ENCODE data around the gene MED31. TPM values are rescaled to one million over a fixed set of nuclear protein-coding genes. Genes with fewer than 3 reads are reported as not detected.

Gene MED31
- total and polyA plus RNA-seq, 2 donors (not counting 3 experiments of a cell fraction or from before 2014, with no cell fraction given): 13.7 to 29.4 TPM

DNA sequence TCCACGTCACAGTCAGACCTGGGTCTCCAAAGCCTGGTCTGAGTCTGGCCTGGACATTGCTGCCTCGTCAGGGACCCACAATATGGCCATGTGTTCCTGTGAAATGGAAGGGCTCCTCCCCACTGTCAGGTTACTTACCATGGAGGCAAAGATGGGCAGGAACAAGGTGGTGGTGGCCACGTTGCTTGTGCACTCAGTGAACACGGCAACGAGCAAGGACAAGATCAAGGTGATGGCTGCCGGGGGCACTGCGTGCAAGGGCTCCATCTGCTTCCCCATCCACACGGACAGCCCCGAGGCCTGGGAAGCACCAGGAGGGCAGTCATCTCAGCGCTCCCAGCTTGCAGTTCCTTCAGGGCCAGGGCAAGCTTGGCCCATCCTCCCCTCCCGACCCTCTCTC lies 39.2 kb upstream of the MED31 start:
- Histone ChIP-seq H3K36me3 (ENCODE audit: control insufficient read depth in 2 of 2, extremely low read depth in 1 of 2, insufficient read depth in 2 of 2, low read length in 2 of 2) (no peaks in the 10 kb centered on the region), H3K27ac (ENCODE audit: insufficient read depth, low read depth, low read length) (no peak overlapping the region), H3K27me3 (ENCODE audit: control insufficient read depth in 2 of 2, insufficient read depth in 2 of 2, low read length in 2 of 2) (peaks cover 0 to 7% of the 10 kb centered on the region in 2 experiments), H3K9me3 (replicated peaks; ENCODE audit: control insufficient read depth, insufficient read depth, low read length) (no peaks in the 10 kb centered on the region), H3K9me1 (replicated peaks; ENCODE audit: control insufficient read depth, extremely low read depth, insufficient read depth, low read length) (no peaks in the 10 kb centered on the region), H3K4me1 (ENCODE audit: control insufficient read depth, extremely low read depth, insufficient read depth, low read length) (no peaks in the 10 kb centered on the region), H3K4me2 (ENCODE audit: insufficient read depth, low read length) (no peak overlapping the region), H3K79me2 (ENCODE audit: control insufficient read depth, insufficient read depth, low read length) (no peaks in the 10 kb centered on the region), H3K4me3 (replicated peaks in 1 of 3; ENCODE audit: insufficient read depth in 1 of 3, low read depth in 1 of 3, low read length in 3 of 3) (no peak overlapping the region), H3K9ac (replicated peaks; ENCODE audit: extremely low read depth, insufficient read depth, low read length) (no peak overlapping the region), H2AFZ (ENCODE audit: low read depth, low read length) (no peak overlapping the region), H4K20me1 (replicated peaks; ENCODE audit: control insufficient read depth, extremely low read depth, insufficient read depth, low read length) (no peaks in the 10 kb centered on the region)
- FAIRE-seq (no peak), DNase-seq (ENCODE audit: low read depth, low spot score) (no peak)
- TF ChIP-seq MYC (IDR thresholded peaks at IDR 0.05; ENCODE audit: low read depth, low read length) (no peak), POLR2A (IDR thresholded peaks at IDR 0.05; ENCODE audit: low read depth, low read length) (no peak), EZH2 (IDR thresholded peaks at IDR 0.05; ENCODE audit: borderline replicate concordance, low read depth, low read length, severe bottlenecking) (no peak), MAX (IDR thresholded peaks at IDR 0.05; ENCODE audit: insufficient read depth, insufficient read length) (no peak), CTCF (IDR thresholded peaks at IDR 0.05; ENCODE audit: extremely low read depth in 1 of 2, insufficient read depth in 1 of 2, low read depth in 1 of 2, low read length in 2 of 2) (no peak), FOS (IDR thresholded peaks at IDR 0.05; ENCODE audit: borderline replicate concordance, insufficient read depth, low read length) (no peak), JUN (IDR thresholded peaks at IDR 0.05; ENCODE audit: borderline replicate concordance, insufficient read depth, insufficient read length, low read depth) (no peak), POLR2AphosphoS5 (IDR thresholded peaks at IDR 0.05; ENCODE audit: insufficient read depth, low read depth, low read length) (no peak), GATA2 (IDR thresholded peaks at IDR 0.05; ENCODE audit: insufficient read depth, insufficient read length, low read depth, low read length) (no peak)
- ChIA-PET POLR2A (no interaction called here), CTCF (no interaction called here)
- BruUV-seq (replicated peaks): no TSS peak
- dilution Hi-C loops (cut with MboI; ENCODE audit: extremely low pct_ligation_motif_present, low sequenced_read_pairs) (no loop called here), intact Hi-C loops (cut with micrococcal nuclease) (no loop called here)

All from endothelial cell of umbilical vein (primary cell).